GM19035 (cell line): ENCODE data around the gene UGT2B10.

Experiments used
- ATAC-seq: cut with Tn5 transposase; IDR thresholded peaks from one replicate; pipeline ENCODE4 v1.9.1; 2021; ENCODE audit not compliant: unreplicated experiment

UGT2B10 gene

GRCh38 chr4:68869274-68869773 lies 53.5 kb downstream of the UGT2B10 start:
- ATAC-seq: no peak

- ATAC-seq: no peak
Observed at GRCh38 chr4:68871809-68872642, 56.2 kb downstream of the UGT2B10 start.

GRCh38 chr4:68872643-68873502 lies 57.1 kb downstream of the UGT2B10 start:
- no peak for ATAC-seq

GRCh38 chr4:68874507-68874906 lies 58.7 kb downstream of the UGT2B10 start:
- ATAC-seq: no peak

- ATAC-seq: no peak
Observed at GRCh38 chr4:68877555-68877954, 61.8 kb downstream of the UGT2B10 start.

GRCh38 chr4:68878048-68878447 lies 62.3 kb downstream of the UGT2B10 start:
- no peak for ATAC-seq
